ENCODE results near the gene DAB1.

Gene DAB1

GRCh38 chr1:57024428-57024827 is 399.4 kb downstream of the DAB1 start:
- TF ChIP-seq SPI1 (IDR thresholded peaks at IDR 0.05; ENCODE audit: borderline replicate concordance, low read depth) (no peak), POLR2AphosphoS5 (IDR thresholded peaks at IDR 0.05; ENCODE audit: low read depth) (no peak), GABPA (IDR thresholded peaks at IDR 0.05; ENCODE audit: low read depth) (no peak), REST (IDR thresholded peaks at IDR 0.05; ENCODE audit: insufficient replicate concordance, low read depth) (no peak), CTCF (IDR thresholded peaks at IDR 0.05; ENCODE audit: insufficient read depth, low read length) (no peak)
- H3K27me3 ChIP-seq (ENCODE audit: insufficient read depth, poor library complexity, severe bottlenecking), result no peaks in the 10 kb centered on the region
- no peak overlapping the region for H3K27ac ChIP-seq (replicated peaks)
- H3K4me3 ChIP-seq (replicated peaks; ENCODE audit: insufficient read depth, low read length), result no peak overlapping the region
- no peak for DNase-seq (ENCODE audit: low read depth in 1 of 2, low spot score in 1 of 2)

- TF ChIP-seq CTCF (IDR thresholded peaks at IDR 0.05; ENCODE audit: insufficient read depth, low read length) (no peak), GABPA (IDR thresholded peaks at IDR 0.05; ENCODE audit: low read depth) (no peak), SPI1 (IDR thresholded peaks at IDR 0.05; ENCODE audit: borderline replicate concordance, low read depth) (no peak), REST (IDR thresholded peaks at IDR 0.05; ENCODE audit: insufficient replicate concordance, low read depth) (no peak), POLR2AphosphoS5 (IDR thresholded peaks at IDR 0.05; ENCODE audit: low read depth) (no peak)
- no peak for DNase-seq (ENCODE audit: low read depth in 1 of 2, low spot score in 1 of 2)
These were observed 403.6 kb downstream of the DAB1 start for GRCh38 chr1:57020216-57020615.

GRCh38 chr1:57019236-57019839 is 404.5 kb downstream of the DAB1 start:
- DNase-seq (ENCODE audit: low read depth in 1 of 2, low spot score in 1 of 2), result no peak
- no peak overlapping the region for H3K4me3 ChIP-seq (replicated peaks; ENCODE audit: insufficient read depth, low read length)
- no peak overlapping the region for H3K27ac ChIP-seq (replicated peaks)
- no peak for TF ChIP-seq POLR2AphosphoS5 (IDR thresholded peaks at IDR 0.05; ENCODE audit: low read depth)
- no peak for TF ChIP-seq GABPA (IDR thresholded peaks at IDR 0.05; ENCODE audit: low read depth)
- TF ChIP-seq REST (IDR thresholded peaks at IDR 0.05; ENCODE audit: insufficient replicate concordance, low read depth), result no peak
- TF ChIP-seq SPI1 (IDR thresholded peaks at IDR 0.05; ENCODE audit: borderline replicate concordance, low read depth), result no peak
- TF ChIP-seq CTCF (IDR thresholded peaks at IDR 0.05; ENCODE audit: insufficient read depth, low read length), result no peak
- H3K27me3 ChIP-seq (ENCODE audit: insufficient read depth, poor library complexity, severe bottlenecking), result no peaks in the 10 kb centered on the region

More at GRCh38 chr1:57020216-57020615, 403.6 kb downstream of the DAB1 start:
- Histone ChIP-seq H3K27me3 (ENCODE audit: insufficient read depth, poor library complexity, severe bottlenecking) (no peaks in the 10 kb centered on the region), H3K27ac (replicated peaks) (no peak overlapping the region), H3K4me3 (replicated peaks; ENCODE audit: insufficient read depth, low read length) (no peak overlapping the region)

Measured in HL-60 (cell line).